ENCODE results near the gene BARHL1. TPM values are rescaled to one million over a fixed set of nuclear protein-coding genes. Genes with fewer than 3 reads are reported as not detected.

Gene BARHL1
- total and polyA plus RNA-seq, 2 experiments from 2014 or later: not detected

DNA sequence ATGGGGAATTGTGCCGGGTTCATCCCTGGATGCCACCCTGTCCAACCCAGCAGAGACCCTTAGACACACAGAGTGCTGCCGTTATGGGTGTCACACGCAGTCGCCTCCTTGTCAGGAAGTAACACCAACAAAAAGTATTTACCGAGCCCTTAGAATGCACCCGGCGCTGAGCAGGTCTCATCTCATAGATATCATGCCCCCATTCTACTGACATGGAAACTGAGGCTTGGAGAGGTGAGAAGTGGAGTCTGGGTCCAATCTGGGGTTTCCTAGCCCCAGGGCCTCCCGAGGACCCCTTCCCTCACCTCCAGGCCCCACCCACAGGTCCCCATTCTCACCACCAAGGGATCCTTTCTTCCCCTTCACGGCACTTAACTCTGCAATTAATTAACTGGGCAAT lies 36.8 kb upstream of the BARHL1 start:
- Histone ChIP-seq H3K27me3 (ENCODE audit: insufficient read depth) (no peaks in the 10 kb centered on the region), H3K9me2 (ENCODE audit: insufficient read depth) (no peaks in the 10 kb centered on the region), H3K27ac (ENCODE audit: low read depth) (no peak overlapping the region), H3K79me2 (replicated peaks; ENCODE audit: insufficient read depth) (no peaks in the 10 kb centered on the region), H2AFZ (peak overlapping the region; percentile 100; the same call in 1 of the 2 replicates), H3K4me2 (no peak overlapping the region), H3K4me1 (ENCODE audit: insufficient read depth) (peaks cover 3% of the 10 kb centered on the region; the same call in 1 of the 2 replicates), H3F3A (replicated peaks; ENCODE audit: low read depth) (no peaks in the 10 kb centered on the region), H4K20me1 (replicated peaks; ENCODE audit: insufficient read depth) (no peaks in the 10 kb centered on the region), H3K4me3 (peak overlapping the region; percentile 56), H3K36me3 (ENCODE audit: insufficient read depth) (no peaks in the 10 kb centered on the region)
- no peak overlapping the region for H3K27ac Mint-ChIP-seq
- H3K4me1 Mint-ChIP-seq: peaks cover 31% of the 10 kb centered on the region
- peak overlapping the region; percentile 74; the same call in 1 of the 3 replicates for H3K4me3 Mint-ChIP-seq
- H3K36me3 Mint-ChIP-seq (ENCODE audit: low read depth): no peaks in the 10 kb centered on the region; the same call in 2 of the 3 replicates
- DNase-seq (ENCODE audit: low spot score): no peak
- no peaks in the 10 kb centered on the region for H3K9me3 Mint-ChIP-seq
- TF ChIP-seq ZNF331 (CRISPR knock-in tag; IDR thresholded peaks at IDR 0.05; ENCODE audit: low read depth): no peak
- TF ChIP-seq ZNF114 (CRISPR knock-in tag; IDR thresholded peaks at IDR 0.05): no peak
- ATAC-seq: no peak
- H3K27me3 Mint-ChIP-seq (ENCODE audit: insufficient read depth, low read depth, poor library complexity): peaks cover 20% of the 10 kb centered on the region

DNA sequence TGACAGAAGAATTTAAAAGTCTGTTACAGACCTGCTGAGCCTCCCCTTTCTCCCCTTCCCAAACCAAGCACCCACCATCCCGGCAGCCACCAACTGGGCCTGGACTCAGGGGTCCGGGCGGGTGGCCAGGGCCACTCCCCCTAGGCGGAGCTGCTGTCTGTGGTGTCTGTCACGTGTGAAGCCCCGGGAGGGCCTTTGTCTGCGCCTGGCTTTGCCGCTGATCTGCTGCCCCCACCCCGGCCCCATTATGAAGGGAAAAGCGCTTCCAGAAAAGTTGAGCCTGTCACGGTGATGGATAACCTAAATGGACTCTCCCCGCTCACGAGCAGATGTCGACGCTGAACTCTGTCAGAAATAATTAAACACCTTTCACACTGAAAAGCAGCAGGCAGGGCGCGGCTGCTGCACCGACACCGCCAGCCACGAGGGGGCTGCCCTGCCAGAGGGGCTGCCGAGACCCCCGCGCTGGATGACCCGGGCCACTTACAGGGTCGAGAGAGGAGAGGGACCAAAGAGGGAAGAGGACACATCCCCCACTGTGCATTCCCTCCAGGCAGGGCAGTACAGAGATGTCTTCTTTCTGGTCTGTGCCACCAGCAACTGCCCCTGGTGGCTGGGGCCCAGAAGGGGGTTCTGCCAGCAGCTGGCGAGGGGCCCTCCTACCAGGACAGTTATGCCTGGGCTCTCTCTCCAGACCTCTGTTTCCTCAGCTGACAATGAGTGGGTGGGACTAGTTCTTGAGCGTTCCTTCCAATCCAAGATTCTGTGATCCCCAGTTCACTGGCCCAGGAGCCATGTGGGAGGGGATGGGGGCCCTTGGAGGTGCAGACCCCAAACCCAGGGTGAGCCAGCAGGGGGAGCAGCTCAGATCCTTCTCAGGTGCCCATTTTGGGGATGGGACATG lies 36.0 kb upstream of the BARHL1 start:
- peak; percentile 76 for ATAC-seq
- TF ChIP-seq, protein P1, sequence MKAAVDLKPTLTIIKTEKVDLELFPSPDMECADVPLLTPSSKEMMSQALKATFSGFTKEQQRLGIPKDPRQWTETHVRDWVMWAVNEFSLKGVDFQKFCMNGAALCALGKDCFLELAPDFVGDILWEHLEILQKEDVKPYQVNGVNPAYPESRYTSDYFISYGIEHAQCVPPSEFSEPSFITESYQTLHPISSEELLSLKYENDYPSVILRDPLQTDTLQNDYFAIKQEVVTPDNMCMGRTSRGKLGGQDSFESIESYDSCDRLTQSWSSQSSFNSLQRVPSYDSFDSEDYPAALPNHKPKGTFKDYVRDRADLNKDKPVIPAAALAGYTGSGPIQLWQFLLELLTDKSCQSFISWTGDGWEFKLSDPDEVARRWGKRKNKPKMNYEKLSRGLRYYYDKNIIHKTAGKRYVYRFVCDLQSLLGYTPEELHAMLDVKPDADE (IDR thresholded peaks at IDR 0.05): no peak
- TF ChIP-seq NANOG (IDR thresholded peaks at IDR 0.05; ENCODE audit: borderline replicate concordance): no peak
- 0 out of 2 replicates have a peak, but pooled peaks have one; percentile 23 for TF ChIP-seq POLR2AphosphoS5 (IDR thresholded peaks at IDR 0.05; ENCODE audit: low read depth)
- TF ChIP-seq, protein P2, sequence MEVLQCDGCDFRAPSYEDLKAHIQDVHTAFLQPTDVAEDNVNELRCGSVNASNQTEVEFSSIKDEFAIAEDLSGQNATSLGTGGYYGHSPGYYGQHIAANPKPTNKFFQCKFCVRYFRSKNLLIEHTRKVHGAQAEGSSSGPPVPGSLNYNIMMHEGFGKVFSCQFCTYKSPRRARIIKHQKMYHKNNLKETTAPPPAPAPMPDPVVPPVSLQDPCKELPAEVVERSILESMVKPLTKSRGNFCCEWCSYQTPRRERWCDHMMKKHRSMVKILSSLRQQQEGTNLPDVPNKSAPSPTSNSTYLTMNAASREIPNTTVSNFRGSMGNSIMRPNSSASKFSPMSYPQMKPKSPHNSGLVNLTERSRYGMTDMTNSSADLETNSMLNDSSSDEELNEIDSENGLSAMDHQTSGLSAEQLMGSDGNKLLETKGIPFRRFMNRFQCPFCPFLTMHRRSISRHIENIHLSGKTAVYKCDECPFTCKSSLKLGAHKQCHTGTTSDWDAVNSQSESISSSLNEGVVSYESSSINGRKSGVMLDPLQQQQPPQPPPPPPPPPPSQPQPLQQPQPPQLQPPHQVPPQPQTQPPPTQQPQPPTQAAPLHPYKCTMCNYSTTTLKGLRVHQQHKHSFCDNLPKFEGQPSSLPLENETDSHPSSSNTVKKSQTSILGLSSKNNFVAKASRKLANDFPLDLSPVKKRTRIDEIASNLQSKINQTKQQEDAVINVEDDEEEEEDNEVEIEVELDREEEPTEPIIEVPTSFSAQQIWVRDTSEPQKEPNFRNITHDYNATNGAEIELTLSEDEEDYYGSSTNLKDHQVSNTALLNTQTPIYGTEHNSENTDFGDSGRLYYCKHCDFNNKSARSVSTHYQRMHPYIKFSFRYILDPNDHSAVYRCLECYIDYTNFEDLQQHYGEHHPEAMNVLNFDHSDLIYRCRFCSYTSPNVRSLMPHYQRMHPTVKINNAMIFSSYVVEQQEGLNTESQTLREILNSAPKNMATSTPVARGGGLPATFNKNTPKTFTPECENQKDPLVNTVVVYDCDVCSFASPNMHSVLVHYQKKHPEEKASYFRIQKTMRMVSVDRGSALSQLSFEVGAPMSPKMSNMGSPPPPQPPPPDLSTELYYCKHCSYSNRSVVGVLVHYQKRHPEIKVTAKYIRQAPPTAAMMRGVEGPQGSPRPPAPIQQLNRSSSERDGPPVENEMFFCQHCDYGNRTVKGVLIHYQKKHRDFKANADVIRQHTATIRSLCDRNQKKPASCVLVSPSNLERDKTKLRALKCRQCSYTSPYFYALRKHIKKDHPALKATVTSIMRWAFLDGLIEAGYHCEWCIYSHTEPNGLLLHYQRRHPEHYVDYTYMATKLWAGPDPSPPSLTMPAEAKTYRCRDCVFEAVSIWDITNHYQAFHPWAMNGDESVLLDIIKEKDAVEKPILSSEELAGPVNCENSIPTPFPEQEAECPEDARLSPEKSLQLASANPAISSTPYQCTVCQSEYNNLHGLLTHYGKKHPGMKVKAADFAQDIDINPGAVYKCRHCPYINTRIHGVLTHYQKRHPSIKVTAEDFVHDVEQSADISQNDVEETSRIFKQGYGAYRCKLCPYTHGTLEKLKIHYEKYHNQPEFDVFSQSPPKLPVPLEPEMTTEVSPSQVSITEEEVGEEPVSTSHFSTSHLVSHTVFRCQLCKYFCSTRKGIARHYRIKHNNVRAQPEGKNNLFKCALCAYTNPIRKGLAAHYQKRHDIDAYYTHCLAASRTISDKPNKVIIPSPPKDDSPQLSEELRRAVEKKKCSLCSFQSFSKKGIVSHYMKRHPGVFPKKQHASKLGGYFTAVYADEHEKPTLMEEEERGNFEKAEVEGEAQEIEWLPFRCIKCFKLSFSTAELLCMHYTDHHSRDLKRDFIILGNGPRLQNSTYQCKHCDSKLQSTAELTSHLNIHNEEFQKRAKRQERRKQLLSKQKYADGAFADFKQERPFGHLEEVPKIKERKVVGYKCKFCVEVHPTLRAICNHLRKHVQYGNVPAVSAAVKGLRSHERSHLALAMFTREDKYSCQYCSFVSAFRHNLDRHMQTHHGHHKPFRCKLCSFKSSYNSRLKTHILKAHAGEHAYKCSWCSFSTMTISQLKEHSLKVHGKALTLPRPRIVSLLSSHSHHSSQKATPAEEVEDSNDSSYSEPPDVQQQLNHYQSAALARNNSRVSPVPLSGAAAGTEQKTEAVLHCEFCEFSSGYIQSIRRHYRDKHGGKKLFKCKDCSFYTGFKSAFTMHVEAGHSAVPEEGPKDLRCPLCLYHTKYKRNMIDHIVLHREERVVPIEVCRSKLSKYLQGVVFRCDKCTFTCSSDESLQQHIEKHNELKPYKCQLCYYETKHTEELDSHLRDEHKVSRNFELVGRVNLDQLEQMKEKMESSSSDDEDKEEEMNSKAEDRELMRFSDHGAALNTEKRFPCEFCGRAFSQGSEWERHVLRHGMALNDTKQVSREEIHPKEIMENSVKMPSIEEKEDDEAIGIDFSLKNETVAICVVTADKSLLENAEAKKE (CRISPR knock-in tag; IDR thresholded peaks at IDR 0.05): no peak
- TF ChIP-seq, protein P3, sequence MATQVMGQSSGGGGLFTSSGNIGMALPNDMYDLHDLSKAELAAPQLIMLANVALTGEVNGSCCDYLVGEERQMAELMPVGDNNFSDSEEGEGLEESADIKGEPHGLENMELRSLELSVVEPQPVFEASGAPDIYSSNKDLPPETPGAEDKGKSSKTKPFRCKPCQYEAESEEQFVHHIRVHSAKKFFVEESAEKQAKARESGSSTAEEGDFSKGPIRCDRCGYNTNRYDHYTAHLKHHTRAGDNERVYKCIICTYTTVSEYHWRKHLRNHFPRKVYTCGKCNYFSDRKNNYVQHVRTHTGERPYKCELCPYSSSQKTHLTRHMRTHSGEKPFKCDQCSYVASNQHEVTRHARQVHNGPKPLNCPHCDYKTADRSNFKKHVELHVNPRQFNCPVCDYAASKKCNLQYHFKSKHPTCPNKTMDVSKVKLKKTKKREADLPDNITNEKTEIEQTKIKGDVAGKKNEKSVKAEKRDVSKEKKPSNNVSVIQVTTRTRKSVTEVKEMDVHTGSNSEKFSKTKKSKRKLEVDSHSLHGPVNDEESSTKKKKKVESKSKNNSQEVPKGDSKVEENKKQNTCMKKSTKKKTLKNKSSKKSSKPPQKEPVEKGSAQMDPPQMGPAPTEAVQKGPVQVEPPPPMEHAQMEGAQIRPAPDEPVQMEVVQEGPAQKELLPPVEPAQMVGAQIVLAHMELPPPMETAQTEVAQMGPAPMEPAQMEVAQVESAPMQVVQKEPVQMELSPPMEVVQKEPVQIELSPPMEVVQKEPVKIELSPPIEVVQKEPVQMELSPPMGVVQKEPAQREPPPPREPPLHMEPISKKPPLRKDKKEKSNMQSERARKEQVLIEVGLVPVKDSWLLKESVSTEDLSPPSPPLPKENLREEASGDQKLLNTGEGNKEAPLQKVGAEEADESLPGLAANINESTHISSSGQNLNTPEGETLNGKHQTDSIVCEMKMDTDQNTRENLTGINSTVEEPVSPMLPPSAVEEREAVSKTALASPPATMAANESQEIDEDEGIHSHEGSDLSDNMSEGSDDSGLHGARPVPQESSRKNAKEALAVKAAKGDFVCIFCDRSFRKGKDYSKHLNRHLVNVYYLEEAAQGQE (IDR thresholded peaks at IDR 0.05; ENCODE audit: unreplicated experiment): no peak

More for the DNA sequence above, 36.0 kb upstream of the BARHL1 start:
- Histone ChIP-seq H3F3A (replicated peaks; ENCODE audit: low read depth) (no peaks in the 10 kb centered on the region), H2AFZ (peak overlapping the region; percentile 100), H3K27ac (ENCODE audit: low read depth) (no peak overlapping the region), H3K27me3 (ENCODE audit: insufficient read depth) (no peaks in the 10 kb centered on the region), H4K20me1 (replicated peaks; ENCODE audit: insufficient read depth) (no peaks in the 10 kb centered on the region), H3K4me3 (peak overlapping the region; percentile 56), H3K4me2 (peak overlapping the region; percentile 89), H3K79me2 (replicated peaks; ENCODE audit: insufficient read depth) (no peaks in the 10 kb centered on the region), H3K9me2 (ENCODE audit: insufficient read depth) (no peaks in the 10 kb centered on the region), H3K4me1 (ENCODE audit: insufficient read depth) (no peaks in the 10 kb centered on the region; the same call in 1 of the 2 replicates), H3K36me3 (ENCODE audit: insufficient read depth) (no peaks in the 10 kb centered on the region)
- peak overlapping the region; percentile 74 for H3K4me3 Mint-ChIP-seq
- H3K36me3 Mint-ChIP-seq (ENCODE audit: low read depth): no peaks in the 10 kb centered on the region; the same call in 2 of the 3 replicates
- DNase-seq (ENCODE audit: low spot score): peak; percentile 82
- no peaks in the 10 kb centered on the region for H3K9me3 Mint-ChIP-seq
- peaks cover 27% of the 10 kb centered on the region for H3K4me1 Mint-ChIP-seq
- peaks cover 20% of the 10 kb centered on the region for H3K27me3 Mint-ChIP-seq (ENCODE audit: insufficient read depth, low read depth, poor library complexity)
- no peak overlapping the region for H3K27ac Mint-ChIP-seq
